BLaER1 (cell line): ENCODE results near the gene RPGRIP1L.

ENCODE experiments used
- H3K27ac ChIP-seq: shearing (Covaris generic); formaldehyde crosslinking; 2 replicates; pipeline ENCODE4 v1.8.1; 2022
- H3K27me3 ChIP-seq: shearing (Covaris generic); formaldehyde crosslinking; 2 replicates; pipeline ENCODE4 v1.8.1; 2022
- H3K36me3 ChIP-seq: shearing (Covaris generic); formaldehyde crosslinking; 2 replicates; pipeline ENCODE4 v1.8.1; 2022
- H3K4me1 ChIP-seq: shearing (Covaris generic); formaldehyde crosslinking; 2 replicates; pipeline ENCODE4 v1.8.1; 2022
- H3K4me2 ChIP-seq: shearing (Covaris generic); formaldehyde crosslinking; 2 replicates; pipeline ENCODE4 v1.8.1; 2022
- H3K4me3 ChIP-seq: shearing (Covaris generic); formaldehyde crosslinking; 2 replicates; pipeline ENCODE4 v1.8.1; 2022
- H3K9ac ChIP-seq: shearing (Covaris generic); formaldehyde crosslinking; 2 replicates; pipeline ENCODE4 v1.8.1; 2022
- H3K9me3 ChIP-seq: shearing (Covaris generic); formaldehyde crosslinking; 2 replicates; pipeline ENCODE4 v1.8.1; 2022
- H4K20me1 ChIP-seq: shearing (Covaris generic); formaldehyde crosslinking; 2 replicates; pipeline ENCODE4 v1.8.1; 2022
- Cebpa-rat ChIP-seq: shearing (Covaris generic); IDR thresholded peaks from 2 replicates; pipeline ENCODE4 v1.8.1; 2022

The RPGRIP1L gene

DNA sequence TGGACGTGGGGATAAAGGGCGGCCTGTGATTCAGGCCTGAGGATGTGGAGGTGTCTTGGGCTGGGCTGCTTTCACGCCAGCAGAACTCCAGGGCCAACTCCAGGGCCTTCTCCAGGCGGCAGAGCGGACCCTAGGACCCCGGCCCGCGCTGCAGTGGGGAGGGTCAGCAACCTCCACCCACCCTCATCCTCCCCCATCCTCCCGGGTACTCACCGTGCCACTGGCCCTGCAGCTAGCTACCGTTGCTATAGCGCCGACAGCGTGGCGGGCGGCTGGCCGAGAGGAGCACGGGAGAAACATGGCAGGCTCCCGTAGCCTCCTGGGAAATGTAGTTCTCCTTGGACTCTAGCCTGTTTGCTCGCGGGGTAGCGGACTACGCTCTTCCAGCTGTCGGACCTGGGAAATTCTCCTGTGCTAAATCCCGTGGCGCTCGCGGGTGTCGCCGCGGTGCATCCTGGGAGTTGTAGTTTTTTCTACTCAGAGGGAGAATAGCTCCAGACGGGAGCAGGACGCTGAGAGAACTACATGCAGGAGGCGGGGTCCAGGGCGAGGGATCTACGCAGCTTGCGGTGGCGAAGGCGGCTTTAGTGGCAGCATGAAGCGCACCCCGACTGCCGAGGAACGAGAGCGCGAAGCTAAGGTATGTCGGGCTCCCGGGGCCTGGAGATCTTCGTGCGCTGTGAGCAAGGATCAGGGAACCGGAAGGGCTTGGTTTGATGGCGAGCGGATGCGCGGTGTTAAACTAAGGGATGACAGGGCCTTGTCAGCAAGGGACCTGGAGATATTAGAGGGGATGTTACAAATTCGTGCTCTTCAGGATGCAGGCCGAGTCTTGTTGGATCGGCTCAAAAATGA, at the start of gene RPGRIP1L, which contains the start of gene FTO:
Gene RPGRIP1L, minus strand, starts transcription at position 270 of the 855 bp plus-strand sequence. CDS start 3,136 bp downstream, outside the sequence.
Gene FTO, plus strand, starts transcription at position 567 of the 855 bp plus-strand sequence.
- H3K27ac ChIP-seq: peak within 1 kb of the TSS; percentile 59
- H3K4me1 ChIP-seq: peaks cover 36% of the 10 kb centered on the region

DNA sequence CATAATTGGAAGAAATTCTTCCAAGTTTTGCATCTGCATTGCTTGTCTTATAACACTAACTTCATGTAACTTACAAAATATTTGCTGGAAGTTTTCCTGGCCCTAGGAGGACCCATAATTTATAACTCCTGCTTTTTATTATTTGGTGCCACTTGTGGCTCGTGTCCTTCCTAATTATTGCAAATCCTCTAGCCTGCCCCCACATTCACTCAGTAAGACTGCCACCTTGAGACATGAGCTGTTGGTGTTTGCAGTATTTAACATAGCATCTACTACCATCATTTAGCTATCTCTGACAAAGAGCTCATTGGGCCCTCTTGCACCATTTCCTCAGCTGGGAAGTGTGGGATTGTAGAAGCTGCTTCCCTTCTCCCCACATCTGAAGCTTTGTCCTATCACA, 49.8 kb upstream of the RPGRIP1L start:
- no peak for TF ChIP-seq Cebpa-rat
- peaks cover 4% of the 10 kb centered on the region; the same call in 1 of the 2 replicates for H3K36me3 ChIP-seq
- H3K27ac ChIP-seq: no peak overlapping the region
- H3K9me3 ChIP-seq: peaks cover 10% of the 10 kb centered on the region
- H3K4me2 ChIP-seq: no peak overlapping the region
- no peak overlapping the region for H3K9ac ChIP-seq
- peaks cover 47% of the 10 kb centered on the region; the same call in 1 of the 2 replicates for H4K20me1 ChIP-seq
- H3K4me1 ChIP-seq: peaks cover 6% of the 10 kb centered on the region; the same call in 1 of the 2 replicates
- H3K4me3 ChIP-seq: no peak overlapping the region
- H3K27me3 ChIP-seq: no peaks in the 10 kb centered on the region

More for the DNA sequence above, at the start of gene RPGRIP1L, which contains the start of gene FTO:
- Histone ChIP-seq H3K4me2 (peak within 1 kb of the TSS; percentile 84), H3K27me3 (no peaks in the 10 kb centered on the region), H3K4me3 (peak within 1 kb of the TSS; percentile 76), H4K20me1 (no peaks in the 10 kb centered on the region), H3K36me3 (0 out of 2 replicates have a peak, but pooled peaks cover 24% of the 10 kb centered on the region), H3K9me3 (0 out of 2 replicates have a peak, but pooled peaks cover 4% of the 10 kb centered on the region), H3K9ac (peak within 1 kb of the TSS; percentile 75)
- no peak for TF ChIP-seq Cebpa-rat

DNA sequence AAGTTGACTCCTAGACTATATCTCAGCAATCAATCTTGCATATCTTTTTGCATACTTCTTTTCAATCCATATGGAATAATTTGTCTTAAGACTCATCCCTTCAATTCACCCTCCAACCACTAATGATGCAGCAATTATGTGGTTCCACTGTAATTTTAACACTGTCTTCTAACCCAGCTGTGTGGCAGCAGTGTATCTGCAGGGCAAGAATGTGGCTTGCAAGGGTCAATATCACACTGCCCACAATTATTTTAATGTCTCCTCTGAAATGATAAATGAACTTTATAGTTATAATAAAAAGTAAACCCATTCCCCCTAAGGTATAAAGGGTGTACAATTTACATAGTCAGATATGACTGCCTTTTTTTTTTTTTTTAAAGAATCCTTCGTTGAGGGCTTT, 48.9 kb upstream of the RPGRIP1L start:
- Histone ChIP-seq H3K27me3 (no peaks in the 10 kb centered on the region), H4K20me1 (peaks cover 47% of the 10 kb centered on the region; the same call in 1 of the 2 replicates), H3K4me1 (peaks cover 6% of the 10 kb centered on the region; the same call in 1 of the 2 replicates), H3K9me3 (peaks cover 18% of the 10 kb centered on the region), H3K4me3 (no peak overlapping the region), H3K4me2 (no peak overlapping the region), H3K9ac (no peak overlapping the region), H3K36me3 (peaks cover 5% of the 10 kb centered on the region), H3K27ac (no peak overlapping the region)
- TF ChIP-seq Cebpa-rat: no peak

DNA sequence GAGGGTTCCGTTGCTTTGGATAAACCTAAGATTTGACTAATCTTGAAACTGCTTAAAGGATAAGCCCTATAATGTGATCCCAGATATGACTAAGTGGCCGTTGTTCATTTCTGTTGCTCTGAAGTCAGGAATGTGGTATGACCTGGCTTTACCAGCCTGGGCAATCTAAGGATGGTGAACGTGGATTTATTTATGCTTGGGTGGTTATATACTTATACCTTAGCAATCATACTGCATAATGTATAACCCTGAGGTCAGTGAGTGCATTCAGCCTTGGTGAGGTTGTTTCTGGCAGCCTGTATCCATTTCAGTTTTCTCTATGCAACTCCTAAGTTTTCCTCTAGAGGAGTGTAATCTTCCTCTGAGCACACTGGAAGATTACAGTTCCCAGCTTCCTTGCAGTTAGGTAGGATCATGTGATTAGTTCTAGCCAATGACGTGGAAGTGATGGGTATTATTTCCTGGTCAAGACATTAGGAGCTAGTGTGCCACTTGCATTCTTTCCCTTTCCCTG, 42.2 kb upstream of the RPGRIP1L start:
- Histone ChIP-seq H3K9me3 (peaks cover 28% of the 10 kb centered on the region), H3K4me1 (no peaks in the 10 kb centered on the region), H3K4me2 (no peak overlapping the region), H3K4me3 (no peak overlapping the region), H3K27ac (no peak overlapping the region), H3K27me3 (no peaks in the 10 kb centered on the region), H3K36me3 (peaks cover 5% of the 10 kb centered on the region), H4K20me1 (peaks cover 44% of the 10 kb centered on the region; the same call in 1 of the 2 replicates), H3K9ac (no peak overlapping the region)
- TF ChIP-seq Cebpa-rat: no peak

DNA sequence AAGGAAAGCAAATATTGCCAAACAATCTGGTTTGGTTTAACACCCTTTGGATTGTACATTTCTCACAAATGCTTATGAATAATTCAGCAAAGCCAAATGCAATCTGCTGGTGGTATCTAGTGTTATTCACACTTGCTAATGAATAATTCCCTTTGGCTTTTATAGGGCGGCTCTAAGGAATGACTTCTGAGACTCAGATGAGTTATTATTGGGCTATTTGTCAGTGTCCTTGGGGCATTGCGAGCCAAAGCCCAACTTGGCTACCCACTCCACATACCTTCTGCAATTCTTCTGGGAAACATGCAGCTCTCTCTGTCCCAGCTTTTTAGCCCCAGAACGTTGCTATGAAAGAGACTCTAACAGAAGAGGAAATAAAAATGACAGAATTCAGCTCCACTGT, 41.4 kb upstream of the RPGRIP1L start:
- H3K4me3 ChIP-seq: no peak overlapping the region
- H4K20me1 ChIP-seq: peaks cover 50% of the 10 kb centered on the region; the same call in 1 of the 2 replicates
- no peak overlapping the region for H3K9ac ChIP-seq
- no peak overlapping the region for H3K27ac ChIP-seq
- TF ChIP-seq Cebpa-rat: no peak
- H3K9me3 ChIP-seq: peaks cover 28% of the 10 kb centered on the region
- no peaks in the 10 kb centered on the region for H3K27me3 ChIP-seq
- H3K4me1 ChIP-seq: no peaks in the 10 kb centered on the region
- H3K36me3 ChIP-seq: peaks cover 5% of the 10 kb centered on the region
- H3K4me2 ChIP-seq: no peak overlapping the region

DNA sequence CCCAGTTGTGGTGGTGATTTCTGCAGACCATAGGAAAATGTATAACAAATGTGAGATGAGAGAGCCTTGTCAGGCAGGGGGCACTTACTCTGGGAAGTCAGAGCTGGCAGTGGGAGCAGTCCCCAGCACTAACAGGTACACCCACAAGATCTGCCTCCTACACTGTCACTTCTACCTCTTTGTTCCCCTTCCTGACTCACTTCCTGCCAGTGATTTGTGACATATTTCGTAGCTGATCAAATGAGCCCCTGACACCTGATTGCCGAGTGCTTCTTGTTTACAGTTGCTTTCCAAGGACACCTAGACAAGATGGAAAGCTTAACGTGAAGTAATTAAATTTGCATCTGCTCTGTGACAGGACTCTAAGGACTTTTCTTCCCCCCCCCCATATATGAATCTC, 40.8 kb upstream of the RPGRIP1L start:
- Histone ChIP-seq H3K36me3 (peaks cover 5% of the 10 kb centered on the region), H3K27me3 (no peaks in the 10 kb centered on the region), H3K4me2 (no peak overlapping the region), H3K4me1 (no peaks in the 10 kb centered on the region), H4K20me1 (peaks cover 50% of the 10 kb centered on the region; the same call in 1 of the 2 replicates), H3K9ac (no peak overlapping the region), H3K9me3 (peaks cover 27% of the 10 kb centered on the region), H3K4me3 (no peak overlapping the region), H3K27ac (no peak overlapping the region)
- TF ChIP-seq Cebpa-rat: no peak

DNA sequence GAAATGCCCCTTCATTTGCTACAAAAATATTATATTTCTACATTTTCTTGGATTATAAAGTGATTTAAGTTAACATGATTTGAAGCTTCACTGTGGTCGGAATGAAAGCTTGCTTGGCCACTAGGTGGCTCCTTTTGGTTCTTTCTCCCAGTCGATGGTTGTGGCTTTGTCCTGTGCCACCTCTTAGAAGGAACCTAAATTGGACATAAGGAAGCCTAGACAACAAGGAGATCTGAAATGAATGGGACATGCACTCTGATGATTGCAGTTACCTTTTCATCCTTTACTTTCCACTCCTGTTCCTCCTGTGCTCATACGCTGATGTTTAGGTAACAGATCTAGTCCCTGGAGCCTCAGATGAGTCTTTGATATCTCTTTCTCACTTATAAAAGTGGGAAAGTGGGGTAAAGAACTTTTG, 39.5 kb upstream of the RPGRIP1L start:
- Histone ChIP-seq H3K4me1 (no peaks in the 10 kb centered on the region), H3K4me2 (no peak overlapping the region), H4K20me1 (peaks cover 60% of the 10 kb centered on the region; the same call in 1 of the 2 replicates), H3K4me3 (no peak overlapping the region), H3K27ac (no peak overlapping the region), H3K9ac (no peak overlapping the region), H3K27me3 (no peaks in the 10 kb centered on the region), H3K9me3 (peaks cover 16% of the 10 kb centered on the region), H3K36me3 (no peaks in the 10 kb centered on the region; the same call in 1 of the 2 replicates)
- no peak for TF ChIP-seq Cebpa-rat

DNA sequence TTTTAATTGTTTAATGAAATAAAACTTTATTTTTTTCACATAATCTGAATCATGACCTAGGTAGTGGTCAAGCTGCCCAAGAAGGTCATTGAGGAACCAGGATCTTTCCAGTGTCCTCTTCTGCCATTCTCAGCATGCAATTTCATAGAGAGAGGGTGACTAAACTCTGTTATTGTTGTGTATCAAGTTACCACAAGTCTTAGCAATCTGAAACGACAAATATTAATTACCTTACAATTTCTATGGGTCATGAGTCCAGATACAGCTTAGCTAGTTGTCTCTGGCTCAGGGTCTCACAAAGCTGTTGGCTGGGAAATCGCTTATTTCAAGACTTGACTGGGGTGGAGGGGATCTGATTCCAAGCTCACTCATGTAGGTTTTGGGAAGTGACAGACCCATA, 37.9 kb upstream of the RPGRIP1L start:
- Histone ChIP-seq H3K4me3 (no peak overlapping the region), H3K9me3 (no peaks in the 10 kb centered on the region), H3K36me3 (no peaks in the 10 kb centered on the region), H3K4me2 (no peak overlapping the region), H3K27ac (no peak overlapping the region), H4K20me1 (peaks cover 75% of the 10 kb centered on the region; the same call in 1 of the 2 replicates), H3K27me3 (no peaks in the 10 kb centered on the region), H3K4me1 (no peaks in the 10 kb centered on the region), H3K9ac (no peak overlapping the region)
- TF ChIP-seq Cebpa-rat: no peak

DNA sequence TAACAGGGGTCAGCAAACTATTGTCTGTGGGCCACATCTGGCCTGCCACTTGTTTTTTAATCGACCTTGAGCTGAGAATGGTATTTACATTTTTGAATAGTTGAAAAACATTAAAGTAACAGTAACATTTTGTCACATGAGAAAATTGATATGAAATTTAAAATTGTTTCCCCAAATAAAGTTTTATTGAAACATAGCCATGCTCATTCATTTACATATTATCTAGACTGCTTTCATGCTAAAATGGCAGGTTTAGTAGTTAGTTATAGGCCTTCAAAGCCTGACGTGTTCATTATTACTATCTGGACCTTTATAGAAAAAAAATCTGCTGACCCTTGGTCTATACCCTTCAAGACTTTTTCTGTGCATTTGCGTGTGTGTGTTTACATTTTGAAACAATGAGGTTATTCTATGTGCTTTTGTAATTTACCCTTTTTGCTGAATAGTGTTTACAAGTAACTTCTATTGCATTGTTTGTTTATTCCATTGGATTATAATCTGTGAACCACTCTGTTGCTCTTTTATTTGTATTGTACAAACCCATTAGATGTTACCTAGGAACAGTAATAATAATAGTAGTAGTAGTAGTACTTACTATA, 37.4 kb upstream of the RPGRIP1L start:
- Histone ChIP-seq H4K20me1 (peaks cover 77% of the 10 kb centered on the region; the same call in 1 of the 2 replicates), H3K27me3 (no peaks in the 10 kb centered on the region), H3K4me1 (no peaks in the 10 kb centered on the region), H3K36me3 (no peaks in the 10 kb centered on the region), H3K4me2 (no peak overlapping the region), H3K27ac (no peak overlapping the region), H3K4me3 (no peak overlapping the region), H3K9me3 (no peaks in the 10 kb centered on the region), H3K9ac (no peak overlapping the region)
- no peak for TF ChIP-seq Cebpa-rat
